B cell (primary cell): ENCODE results near the gene COL16A1. TPM values are rescaled to one million over a fixed set of nuclear protein-coding genes. Genes with fewer than 3 reads are reported as not detected.

Source experiments
- ATAC-seq: fragments of 200-7000 bp; cut with Tn5 transposase; one replicate; pipeline ENCODE4 v1.10.0; 2021; ENCODE audit warnings: low read depth, mild to moderate bottlenecking, moderate number of reproducible peaks, moderate library complexity
- CTCF ChIA-PET: fragments of 350-600 bp; sonication (Branson Sonifier 250); formaldehyde crosslinking; loops from one replicate; lab custom pipeline; 2021; ENCODE audit warnings: antibody characterized with exemption, inconsistent platforms; lab: Charles Lee
- POLR2A ChIA-PET: fragments of 350-600 bp; sonication (Branson Sonifier 250); formaldehyde crosslinking; loops from one replicate; lab custom pipeline; 2021; ENCODE audit warnings: antibody characterized with exemption; lab: Charles Lee
- DNase-seq: peaks from one replicate; pipeline ENCODE4 v3.0.0; 2013
- H2AFZ ChIP-seq: 2 replicates; pipeline ENCODE4 v1.6.1; 2012; ENCODE audit warnings: mild to moderate bottlenecking, low read depth, low read length; ENCODE audit not compliant: insufficient read depth, poor library complexity, severe bottlenecking
- H3K27ac ChIP-seq, 2 donors: 1 replicate in 1 of 2; 2 replicates in 1 of 2; pipeline ENCODE4 v1.5.1; 2012 to 2013; ENCODE audit warnings: low read length in 2 of 2, mild to moderate bottlenecking in 2 of 2, moderate library complexity in 1 of 2
- H3K27me3 ChIP-seq, 4 experiments: fragments of 200-600 bp in 1 of 4; sonication (generic) in 1 of 4; replicated peaks in 1 of 4; 1 replicate in 2 of 4; 2 replicates in 2 of 4; pipeline versions ENCODE4 v1.6.1 to v1.7.0; 2013 to 2016; ENCODE audit warnings: low read length in 3 of 4, mild to moderate bottlenecking in 2 of 4, mixed read lengths in 1 of 4, moderate library complexity in 1 of 4; ENCODE audit not compliant: insufficient read depth in 4 of 4, control insufficient read depth in 3 of 4; ENCODE audit errors: control extremely low read depth in 1 of 4
- H3K36me3 ChIP-seq, 2 experiments: replicated peaks in 1 of 2; 1 replicate in 1 of 2; 2 replicates in 1 of 2; pipeline versions ENCODE4 v1.6.1 to v1.7.1; 2013; ENCODE audit warnings: low read length in 1 of 2; ENCODE audit not compliant: insufficient read depth in 2 of 2, control insufficient read depth in 1 of 2; ENCODE audit errors: control extremely low read depth in 1 of 2, extremely low read depth in 1 of 2
- H3K4me1 ChIP-seq, 2 donors: fragments of 200-600 bp in 1 of 2; sonication (generic) in 1 of 2; 1 replicate in 1 of 2; 2 replicates in 1 of 2; pipeline versions ENCODE4 v1.5.1 to v1.6.1; 2013 to 2017; ENCODE audit warnings: low read length in 2 of 2; ENCODE audit not compliant: control insufficient read depth in 2 of 2, insufficient read depth in 2 of 2
- H3K4me2 ChIP-seq: replicated peaks from 2 replicates; pipeline ENCODE3; 2012; ENCODE audit warnings: mild to moderate bottlenecking, low read depth, low read length; ENCODE audit not compliant: poor library complexity, severe bottlenecking
- H3K4me3 ChIP-seq, 5 experiments: fragments of 200-600 bp in 1 of 5; sonication (generic) in 1 of 5; 1 replicate in 3 of 5; 2 replicates in 2 of 5; pipeline versions ENCODE4 v1.5.1 to v1.7.0; 2011 to 2016; ENCODE audit warnings: low read length in 4 of 5, mild to moderate bottlenecking in 4 of 5, low read depth in 2 of 5, control low read depth in 1 of 5, moderate library complexity in 1 of 5; ENCODE audit not compliant: insufficient read depth in 1 of 5; ENCODE audit errors: control extremely low read depth in 1 of 5, extremely low read depth in 1 of 5
- H3K79me2 ChIP-seq: fragments of 200-600 bp; sonication (generic); one replicate; pipeline ENCODE4 v1.6.0; 2016; ENCODE audit warnings: low read length; ENCODE audit not compliant: control insufficient read depth, insufficient read depth
- H3K9ac ChIP-seq: fragments of 200-600 bp; sonication (generic); 2 replicates; pipeline ENCODE4 v1.6.1; 2017; ENCODE audit warnings: mild to moderate bottlenecking, low read length, moderate library complexity
- H3K9me3 ChIP-seq, 3 donors: one replicate each; pipeline versions ENCODE4 v1.6.1 to v1.7.1; 2013; ENCODE audit warnings: low read length in 2 of 3; ENCODE audit not compliant: control insufficient read depth in 2 of 3, insufficient read depth in 1 of 3; ENCODE audit errors: control extremely low read depth in 1 of 3
- H4K20me1 ChIP-seq: 2 replicates; pipeline ENCODE4 v1.6.0; 2012; ENCODE audit warnings: mild to moderate bottlenecking, low read length; ENCODE audit not compliant: insufficient read depth, control insufficient read depth, poor library complexity, severe bottlenecking
- H3K27ac Mint-ChIP-seq: one replicate; pipeline ENCODE4 v1.8.0; 2021; ENCODE audit warnings: mixed read lengths
- H3K27me3 Mint-ChIP-seq: one replicate; pipeline ENCODE4 v1.8.0; 2021; ENCODE audit warnings: mixed read lengths
- H3K4me1 Mint-ChIP-seq: one replicate; pipeline ENCODE4 v1.8.0; 2021; ENCODE audit warnings: mixed read lengths
- H3K4me3 Mint-ChIP-seq: one replicate; pipeline ENCODE4 v1.8.0; 2021; ENCODE audit warnings: mixed read lengths
- H3K9me3 Mint-ChIP-seq: one replicate; pipeline ENCODE4 v1.8.0; 2022; ENCODE audit warnings: mixed read lengths; ENCODE audit not compliant: insufficient read depth
- EZH2 ChIP-seq: IDR thresholded peaks from 2 replicates; pipeline ENCODE4 v1.6.1; 2012; ENCODE audit warnings: borderline replicate concordance, low read depth, mild to moderate bottlenecking, moderate library complexity, low read length; ENCODE audit not compliant: insufficient read depth, poor library complexity, severe bottlenecking
- WGBS: methylation state at CpG from one replicate; pipeline ENCODE4 v1.1.5; 2013; ENCODE audit warnings: missing lambda C conversion rate; ENCODE audit not compliant: insufficient coverage; 5-methylcytosine and 5-hydroxymethylcytosine counted together
- intact Hi-C: fragments of 100-400 bp; cut with micrococcal nuclease; formaldehyde crosslinking; loops from one replicate; pipeline ENCODE4 v1.10.0; 2022
- polyA plus RNA-seq: library from polyadenylated mRNA; depleted of rRNA; stranded (reverse); fragments of >200 nt; gene quantifications from 2 replicates; pipeline ENCODE4 v1.2.3, GENCODE V29; 2012
- total RNA-seq, 2 donors: library from RNA; stranded (reverse); fragments of 120-200 nt in 1 of 2; gene quantifications; 1 replicate in 1 of 2; 2 replicates in 1 of 2; pipeline versions ENCODE4 v1.2.3 to v1.2.4, GENCODE V29; 2013 to 2022
- TF ChIP-seq, protein P1 (sequence below): fragments of 200-600 bp; IDR thresholded peaks from one replicate; pipeline ENCODE4 v1.8.0; 2022; ENCODE audit warnings: antibody characterized with exemption, mild to moderate bottlenecking

The COL16A1 gene
- total and polyA plus RNA-seq, 2 donors (not counting 1 experiment from before 2014, with no cell fraction given), result 0.07 TPM; not detected in 1

DNA sequence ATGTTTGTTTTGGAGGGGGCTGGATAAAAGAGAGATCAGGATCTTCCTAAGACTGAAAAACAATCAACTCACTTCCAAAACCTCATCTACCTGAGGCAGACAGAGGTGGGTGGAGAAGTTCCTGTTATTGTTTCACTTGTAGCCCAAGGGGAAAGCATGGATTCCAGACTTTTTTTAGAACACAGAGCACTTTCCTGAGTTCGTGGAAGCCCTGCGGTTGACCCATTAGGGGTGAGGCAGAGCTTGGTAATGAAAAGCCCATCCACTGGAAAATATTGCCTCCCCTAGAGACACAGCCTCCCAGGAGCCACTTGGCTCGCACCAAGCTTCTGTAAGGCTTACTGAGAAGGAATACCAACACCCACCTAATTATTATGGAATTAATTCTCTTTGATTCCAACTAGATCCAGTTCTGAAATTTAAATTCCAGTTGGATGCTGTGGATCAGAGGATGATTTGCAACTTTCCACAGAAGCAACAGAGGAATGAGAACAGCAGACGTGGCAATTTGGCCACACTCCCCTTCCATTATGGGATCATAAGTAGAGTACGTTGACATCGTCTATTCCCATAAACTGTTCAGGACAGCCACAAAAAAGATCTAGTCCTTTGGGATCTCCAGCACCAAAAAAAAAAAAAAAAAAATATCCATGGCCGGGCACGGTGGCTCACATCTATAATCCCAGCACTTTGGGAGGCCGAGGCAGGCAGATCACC lies 55.0 kb downstream of the COL16A1 start:
- no peaks in the 10 kb centered on the region for H3K9me3 Mint-ChIP-seq
- Histone ChIP-seq H3K4me2 (no peak overlapping the region), H3K36me3 (no peaks in the 10 kb centered on the region), H2AFZ (no peak overlapping the region), H3K4me1 (peaks cover 10 to 13% of the 10 kb centered on the region in 2 donors), H3K9me3 (no peaks in the 10 kb centered on the region), H4K20me1 (no peaks in the 10 kb centered on the region), H3K27me3 (no peaks in the 10 kb centered on the region), H3K4me3 (no peak overlapping the region), H3K9ac (no peak overlapping the region), H3K79me2 (peaks cover 9% of the 10 kb centered on the region), H3K27ac (no peak overlapping the region)
- peaks cover 25% of the 10 kb centered on the region for H3K4me1 Mint-ChIP-seq
- 68% methylated on average over 5 of the region's 9 CpGs for WGBS
- ATAC-seq (no peak), DNase-seq (no peak)
- POLR2A ChIA-PET, result no interaction called here
- intact Hi-C loops, result loop anchor here (5.0 to 10.0 kb wide), 5 partner anchors 124 to 1166 kb away; partner anchors contain the start of genes PTP4A2, S100PBP and YARS1
- no peak for TF ChIP-seq EZH2
- TF ChIP-seq, protein P1, sequence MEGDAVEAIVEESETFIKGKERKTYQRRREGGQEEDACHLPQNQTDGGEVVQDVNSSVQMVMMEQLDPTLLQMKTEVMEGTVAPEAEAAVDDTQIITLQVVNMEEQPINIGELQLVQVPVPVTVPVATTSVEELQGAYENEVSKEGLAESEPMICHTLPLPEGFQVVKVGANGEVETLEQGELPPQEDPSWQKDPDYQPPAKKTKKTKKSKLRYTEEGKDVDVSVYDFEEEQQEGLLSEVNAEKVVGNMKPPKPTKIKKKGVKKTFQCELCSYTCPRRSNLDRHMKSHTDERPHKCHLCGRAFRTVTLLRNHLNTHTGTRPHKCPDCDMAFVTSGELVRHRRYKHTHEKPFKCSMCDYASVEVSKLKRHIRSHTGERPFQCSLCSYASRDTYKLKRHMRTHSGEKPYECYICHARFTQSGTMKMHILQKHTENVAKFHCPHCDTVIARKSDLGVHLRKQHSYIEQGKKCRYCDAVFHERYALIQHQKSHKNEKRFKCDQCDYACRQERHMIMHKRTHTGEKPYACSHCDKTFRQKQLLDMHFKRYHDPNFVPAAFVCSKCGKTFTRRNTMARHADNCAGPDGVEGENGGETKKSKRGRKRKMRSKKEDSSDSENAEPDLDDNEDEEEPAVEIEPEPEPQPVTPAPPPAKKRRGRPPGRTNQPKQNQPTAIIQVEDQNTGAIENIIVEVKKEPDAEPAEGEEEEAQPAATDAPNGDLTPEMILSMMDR, result no peak
- no peak overlapping the region for H3K27ac Mint-ChIP-seq
- no peaks in the 10 kb centered on the region for H3K27me3 Mint-ChIP-seq
- H3K4me3 Mint-ChIP-seq, result no peak overlapping the region
- CTCF ChIA-PET, result no interaction called here

DNA sequence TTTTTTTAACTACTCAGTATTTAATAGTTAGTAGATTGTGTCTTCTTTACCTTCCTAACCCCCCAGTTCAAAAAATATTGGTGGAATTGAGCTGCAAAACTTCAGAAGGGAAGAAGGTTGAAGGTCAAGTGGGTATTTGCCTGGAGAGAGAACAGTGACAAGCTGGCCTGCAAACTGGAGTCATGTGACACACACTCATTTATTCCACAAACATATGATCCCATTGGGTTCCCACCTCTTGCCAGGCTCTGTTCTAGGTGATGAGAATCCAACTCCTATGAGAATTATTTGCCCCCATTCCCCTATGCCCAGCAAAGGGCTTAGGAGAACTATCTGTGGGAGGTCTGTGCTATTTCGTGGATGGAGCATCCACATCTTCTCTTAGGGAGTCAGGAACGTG lies 55.6 kb downstream of the COL16A1 start:
- Mint-ChIP-seq H3K27me3 (no peaks in the 10 kb centered on the region), H3K4me3 (no peak overlapping the region), H3K4me1 (peaks cover 30% of the 10 kb centered on the region), H3K27ac (no peak overlapping the region), H3K9me3 (no peaks in the 10 kb centered on the region)
- Histone ChIP-seq H3K9ac (no peak overlapping the region), H3K27ac (no peak overlapping the region), H3K4me2 (no peak overlapping the region), H2AFZ (no peak overlapping the region), H4K20me1 (no peaks in the 10 kb centered on the region), H3K36me3 (no peaks in the 10 kb centered on the region), H3K79me2 (peaks cover 15% of the 10 kb centered on the region), H3K9me3 (no peaks in the 10 kb centered on the region), H3K27me3 (no peaks in the 10 kb centered on the region), H3K4me3 (no peak overlapping the region), H3K4me1 (peaks cover 16 to 19% of the 10 kb centered on the region in 2 donors)
- no peak for ATAC-seq
- WGBS, result no CpG with 5 or more reads among the region's 2 CpGs
- intact Hi-C loops, result loop anchor here (5.0 to 10.0 kb wide), 5 partner anchors 124 to 1167 kb away; partner anchors contain the start of genes PTP4A2, S100PBP and YARS1
- no peak for DNase-seq
- TF ChIP-seq, protein P1, result no peak
- no peak for TF ChIP-seq EZH2
- ChIA-PET CTCF (interaction anchor here (0.7 kb wide), 1 partner anchor 101 kb away, joined by 3 read pairs; no protein-coding TSS in a partner anchor), POLR2A (no interaction called here)
